Measurements from ENCODE around the gene TGIF2. TPM values are rescaled to one million over a fixed set of nuclear protein-coding genes. Genes with fewer than 3 reads are reported as not detected.
"Not testable (repeated sequence)": the region's sequence is repeated elsewhere in the genome, so short reads cannot be mapped to it uniquely, and the experiment has no call there.

The TGIF2 gene
- total RNA-seq, 2 experiments from 2014 or later: 44.9 to 48.7 TPM

GRCh38 chr20:36624944-36625324 lies 51.5 kb downstream of the TGIF2 start:
- peaks cover 43% of the 10 kb centered on the region for H3K36me3 Mint-ChIP-seq (ENCODE audit: low read depth)
- ATAC-seq (no peak), DNase-seq (no peak)
- no peaks in the 10 kb centered on the region for H3K9me3 Mint-ChIP-seq (ENCODE audit: low read depth)
- H3K4me3 Mint-ChIP-seq: no peak overlapping the region
- peak overlapping the region; percentile 63 for H3K27ac Mint-ChIP-seq
- ChIA-PET CTCF (interaction anchor here (1.1 kb wide), 1 partner anchor 16 kb away, joined by 3 read pairs; no protein-coding TSS in a partner anchor), POLR2A (interaction anchor here (1.3 kb wide), 1 partner anchor 19 kb away, joined by 3 read pairs; the partner anchor contains the start of gene RAB5IF)
- H3K27me3 Mint-ChIP-seq: no peaks in the 10 kb centered on the region
- H3K4me1 Mint-ChIP-seq: peaks cover 30% of the 10 kb centered on the region
- intact Hi-C loops (cut with DNase I, micrococcal nuclease): no loop called here

- ChIA-PET POLR2A (no interaction called here), CTCF (interaction anchor here (0.7 kb wide), 1 partner anchor 262 kb away, joined by 4 read pairs; no protein-coding TSS in a partner anchor)
- H3K4me3 Mint-ChIP-seq: no peak overlapping the region
- DNase-seq (peak; percentile 28), ATAC-seq (peak; percentile 45)
- peak overlapping the region; percentile 27 for H3K27ac Mint-ChIP-seq
- no peaks in the 10 kb centered on the region for H3K9me3 Mint-ChIP-seq (ENCODE audit: low read depth)
- H3K4me1 Mint-ChIP-seq: peaks cover 49% of the 10 kb centered on the region
- intact Hi-C loops (cut with DNase I, micrococcal nuclease): no loop called here
- no peaks in the 10 kb centered on the region for H3K27me3 Mint-ChIP-seq
- H3K36me3 Mint-ChIP-seq (ENCODE audit: low read depth): peaks cover 62% of the 10 kb centered on the region
Measured at GRCh38 chr20:36628076-36628475, 54.7 kb downstream of the TGIF2 start.

- ATAC-seq: peak; percentile 93
- peaks cover 47% of the 10 kb centered on the region for H3K36me3 Mint-ChIP-seq (ENCODE audit: low read depth)
Measured at GRCh38 chr20:36629719-36630681, 56.6 kb downstream of the TGIF2 start.

GRCh38 chr20:36631646-36632045 lies 58.2 kb downstream of the TGIF2 start:
- ChIA-PET POLR2A (no interaction called here), CTCF (interaction anchor here (1.0 kb wide), 1 partner anchor 177 kb away, joined by 3 read pairs; no protein-coding TSS in a partner anchor)
- no peak for ATAC-seq
- no peak overlapping the region for H3K4me3 Mint-ChIP-seq
- H3K9me3 Mint-ChIP-seq (ENCODE audit: low read depth): no peaks in the 10 kb centered on the region
- no peaks in the 10 kb centered on the region for H3K27me3 Mint-ChIP-seq
- peaks cover 39% of the 10 kb centered on the region for H3K4me1 Mint-ChIP-seq
- H3K27ac Mint-ChIP-seq: peak overlapping the region; percentile 75
- intact Hi-C loops (cut with DNase I, micrococcal nuclease): loop anchor here in 1 of 2 experiments (2.0 kb wide), 1 partner anchor 13 kb away; no protein-coding TSS in a partner anchor
- no peak for DNase-seq
- peaks cover 49% of the 10 kb centered on the region for H3K36me3 Mint-ChIP-seq (ENCODE audit: low read depth)

More at GRCh38 chr20:36629719-36630681, 56.6 kb downstream of the TGIF2 start:
- intact Hi-C loops (cut with DNase I, micrococcal nuclease): loop anchor here in 1 of 2 experiments (2.0 kb wide), 1 partner anchor 15 kb away; no protein-coding TSS in a partner anchor
- DNase-seq: peak; percentile 73
- Mint-ChIP-seq H3K27me3 (no peaks in the 10 kb centered on the region), H3K4me1 (peaks cover 39% of the 10 kb centered on the region), H3K4me3 (peak overlapping the region; percentile 52), H3K27ac (peak overlapping the region; percentile 98), H3K9me3 (ENCODE audit: low read depth) (no peaks in the 10 kb centered on the region)
- ChIA-PET POLR2A (interaction anchor here (1.0 kb wide), 1 partner anchor 24 kb away, joined by 3 read pairs; the partner anchor contains the start of gene RAB5IF), CTCF (interaction anchor here (0.6 to 1.4 kb wide), 4 partner anchors 17 to 116 kb away, joined by 3 to 8 read pairs (median 4); partner anchors contain the start of gene NDRG3)

GRCh38 chr20:36632147-36632486 lies 58.7 kb downstream of the TGIF2 start:
- POLR2A ChIA-PET: no interaction called here
- ATAC-seq (no peak), DNase-seq (no peak)
- CTCF ChIA-PET: interaction anchor here (0.6 to 1.0 kb wide), 3 partner anchors 12 to 243 kb away, joined by 3 to 4 read pairs (median 3); no protein-coding TSS in a partner anchor
- Mint-ChIP-seq H3K9me3 (ENCODE audit: low read depth) (no peaks in the 10 kb centered on the region), H3K4me1 (peaks cover 36% of the 10 kb centered on the region), H3K27me3 (no peaks in the 10 kb centered on the region), H3K4me3 (peak overlapping the region; percentile 18), H3K36me3 (ENCODE audit: low read depth) (peaks cover 47% of the 10 kb centered on the region), H3K27ac (peak overlapping the region; percentile 75)
- intact Hi-C loops (cut with DNase I, micrococcal nuclease): no loop called here

- Mint-ChIP-seq H3K36me3 (ENCODE audit: low read depth) (peaks cover 45% of the 10 kb centered on the region), H3K27me3 (no peaks in the 10 kb centered on the region)
- POLR2A ChIA-PET: no interaction called here
Measured at GRCh38 chr20:36632487-36633284, 59.3 kb downstream of the TGIF2 start.

GRCh38 chr20:36633285-36633772 lies 59.9 kb downstream of the TGIF2 start:
- no peak for DNase-seq
- ATAC-seq: no peak
- Mint-ChIP-seq H3K27ac (no peak overlapping the region), H3K27me3 (no peaks in the 10 kb centered on the region), H3K4me3 (no peak overlapping the region), H3K4me1 (peaks cover 31% of the 10 kb centered on the region), H3K9me3 (ENCODE audit: low read depth) (no peaks in the 10 kb centered on the region), H3K36me3 (ENCODE audit: low read depth) (peaks cover 43% of the 10 kb centered on the region)
- intact Hi-C loops (cut with DNase I, micrococcal nuclease): no loop called here
- ChIA-PET POLR2A (no interaction called here), CTCF (no interaction called here)

More at GRCh38 chr20:36632487-36633284, 59.3 kb downstream of the TGIF2 start:
- Mint-ChIP-seq H3K27ac (peak overlapping the region; percentile 75), H3K4me1 (peaks cover 36% of the 10 kb centered on the region), H3K9me3 (ENCODE audit: low read depth) (no peaks in the 10 kb centered on the region), H3K4me3 (no peak overlapping the region)
- intact Hi-C loops (cut with DNase I, micrococcal nuclease): no loop called here
- ATAC-seq (no peak), DNase-seq (no peak)
- CTCF ChIA-PET: interaction anchor here (0.6 to 1.0 kb wide), 3 partner anchors 12 to 243 kb away, joined by 3 to 4 read pairs (median 3); no protein-coding TSS in a partner anchor

- Mint-ChIP-seq H3K27ac (peak overlapping the region; percentile 52), H3K36me3 (ENCODE audit: low read depth) (peaks cover 45% of the 10 kb centered on the region)
Measured at GRCh38 chr20:36634342-36634741, 60.9 kb downstream of the TGIF2 start.

GRCh38 chr20:36638876-36639400 lies 65.5 kb downstream of the TGIF2 start:
- DNase-seq; ATAC-seq; H3K4me3 Mint-ChIP-seq; H3K27ac Mint-ChIP-seq; H3K9me3 Mint-ChIP-seq (ENCODE audit: low read depth); H3K27me3 Mint-ChIP-seq; POLR2A ChIA-PET; intact Hi-C loops (cut with DNase I, micrococcal nuclease): not testable (repeated sequence)
- CTCF ChIA-PET: interaction anchor here (0.6 kb wide), 1 partner anchor 495 kb away, joined by 3 read pairs; no protein-coding TSS in a partner anchor
- H3K4me1 Mint-ChIP-seq: peaks cover 19% of the 10 kb centered on the region
- peaks cover 32% of the 10 kb centered on the region for H3K36me3 Mint-ChIP-seq (ENCODE audit: low read depth)

More at GRCh38 chr20:36634342-36634741, 60.9 kb downstream of the TGIF2 start:
- intact Hi-C loops (cut with DNase I, micrococcal nuclease): no loop called here
- POLR2A ChIA-PET: no interaction called here
- ATAC-seq: no peak
- CTCF ChIA-PET: no interaction called here
- Mint-ChIP-seq H3K4me3 (no peak overlapping the region), H3K4me1 (peaks cover 27% of the 10 kb centered on the region), H3K27me3 (no peaks in the 10 kb centered on the region), H3K9me3 (ENCODE audit: low read depth) (no peaks in the 10 kb centered on the region)
- no peak for DNase-seq

- POLR2A ChIA-PET: no interaction called here
- no peak for ATAC-seq
- intact Hi-C loops (cut with DNase I, micrococcal nuclease): no loop called here
Measured at GRCh38 chr20:36641506-36641843, 68.1 kb downstream of the TGIF2 start.

More at GRCh38 chr20:36641506-36641843, 68.1 kb downstream of the TGIF2 start:
- no peaks in the 10 kb centered on the region for H3K9me3 Mint-ChIP-seq (ENCODE audit: low read depth)
- no peak for DNase-seq
- no peaks in the 10 kb centered on the region for H3K27me3 Mint-ChIP-seq
- CTCF ChIA-PET: interaction anchor here (2.1 kb wide), 1 partner anchor 28 kb away, joined by 8 read pairs; no protein-coding TSS in a partner anchor
- H3K36me3 Mint-ChIP-seq (ENCODE audit: low read depth): peaks cover 40% of the 10 kb centered on the region
- peak overlapping the region; percentile 29 for H3K27ac Mint-ChIP-seq
- H3K4me1 Mint-ChIP-seq: peaks cover 33% of the 10 kb centered on the region
- H3K4me3 Mint-ChIP-seq: no peak overlapping the region
